ENCODE data around the gene BLVRB. TPM values are rescaled to one million over a fixed set of nuclear protein-coding genes. Genes with fewer than 3 reads are reported as not detected.
A peak's percentile ranks its signal among the peaks of the same experiment; 100 is the strongest.

The BLVRB gene
- total RNA-seq, 4 donors from 2014 or later, result 146 to 209 (median 164) TPM

GRCh38 chr19:40425450-40426287, 39.9 kb downstream of the BLVRB start, which contains the start of gene SERTAD1:
TSS of gene SERTAD1 (minus strand) at chr19:40425992. CDS start at chr19:40423546, 2,446 bp downstream.
- TF ChIP-seq POLR2A (IDR thresholded peaks at IDR 0.05) (peak; percentile 96 to 97), POLR2AphosphoS5 (IDR thresholded peaks at IDR 0.05) (peak; percentile 99), CTCF (IDR thresholded peaks at IDR 0.05) (peak in 3 of 4 experiments; percentile 79 to 94 (median 80)), EP300 (IDR thresholded peaks at IDR 0.05) (no peak)
- peak; percentile 92 for ATAC-seq
- H3K4me3 ChIP-seq, result peak within 1 kb of the TSS; percentile 71 to 81
- H3K4me1 ChIP-seq, result peaks cover 0 to 47% (median 29%) of the 10 kb centered on the region in 3 donors
- no CpG with 5 or more reads among the region's 75 CpGs for WGBS, 2 donors (ENCODE audit: low coverage in 1 of 2)
- H3K36me3 ChIP-seq, result peaks cover 0 to 16% of the 10 kb centered on the region in 2 donors
- H3K27ac ChIP-seq, result peak within 1 kb of the TSS; percentile 94 to 100 (median 98)
- H3K9me3 ChIP-seq, result no peaks in the 10 kb centered on the region
- no peaks in the 10 kb centered on the region for H3K27me3 ChIP-seq

- no peak for ATAC-seq
- H3K27me3 ChIP-seq, result no peaks in the 10 kb centered on the region
- no peaks in the 10 kb centered on the region for H3K9me3 ChIP-seq
- H3K4me3 ChIP-seq, result peak overlapping the region; percentile 71 to 81
- H3K27ac ChIP-seq, result peak overlapping the region; percentile 94 to 100 (median 98)
- peaks cover 0 to 16% of the 10 kb centered on the region in 2 donors for H3K36me3 ChIP-seq
- H3K4me1 ChIP-seq, result peaks cover 0 to 55% (median 29%) of the 10 kb centered on the region in 3 donors
- 0 to 1% methylated on average over 14 to 16 of the region's 28 CpGs for WGBS, 2 donors (ENCODE audit: low coverage in 1 of 2)
- TF ChIP-seq POLR2A (IDR thresholded peaks at IDR 0.05) (no peak), CTCF (IDR thresholded peaks at IDR 0.05) (no peak), EP300 (IDR thresholded peaks at IDR 0.05) (no peak), POLR2AphosphoS5 (IDR thresholded peaks at IDR 0.05) (no peak)
Measured at GRCh38 chr19:40424637-40425449, 40.7 kb downstream of the BLVRB start.

GRCh38 chr19:40423938-40424337, 41.6 kb downstream of the BLVRB start:
- Histone ChIP-seq H3K4me3 (peak overlapping the region in 1 of 2 donors; percentile 81), H3K36me3 (peaks cover 0 to 16% of the 10 kb centered on the region in 2 donors), H3K9me3 (no peaks in the 10 kb centered on the region), H3K27ac (peak overlapping the region in 2 of 4 donors; percentile 98 to 100), H3K27me3 (no peaks in the 10 kb centered on the region), H3K4me1 (peaks cover 0 to 57% (median 29%) of the 10 kb centered on the region in 3 donors)
- WGBS, 2 donors (ENCODE audit: low coverage in 1 of 2), result 83 to 96% methylated on average over 3 to 6 of the region's 6 CpGs
- TF ChIP-seq POLR2AphosphoS5 (IDR thresholded peaks at IDR 0.05), result no peak
- no peak for TF ChIP-seq EP300 (IDR thresholded peaks at IDR 0.05)
- no peak for TF ChIP-seq CTCF (IDR thresholded peaks at IDR 0.05)
- TF ChIP-seq POLR2A (IDR thresholded peaks at IDR 0.05), result no peak
- no peak for ATAC-seq

- 84 to 100% methylated on average over 3 to 12 of the region's 31 CpGs for WGBS, 2 donors (ENCODE audit: low coverage in 1 of 2)
- Histone ChIP-seq H3K36me3 (peaks cover 0 to 16% of the 10 kb centered on the region in 2 donors), H3K4me3 (no peak overlapping the region), H3K4me1 (peaks cover 0 to 57% (median 29%) of the 10 kb centered on the region in 3 donors), H3K9me3 (no peaks in the 10 kb centered on the region), H3K27me3 (no peaks in the 10 kb centered on the region), H3K27ac (peak overlapping the region in 3 of 4 donors; percentile 69 to 98 (median 92))
- no peak for ATAC-seq
- TF ChIP-seq POLR2AphosphoS5 (IDR thresholded peaks at IDR 0.05), result no peak
- no peak for TF ChIP-seq POLR2A (IDR thresholded peaks at IDR 0.05)
Measured at GRCh38 chr19:40422748-40423566, 42.6 kb downstream of the BLVRB start.

All from gastroesophageal sphincter (tissue), 4 donors.